Measurements from ENCODE around the gene WDR7. TPM values are rescaled to one million over a fixed set of nuclear protein-coding genes. Genes with fewer than 3 reads are reported as not detected.

WDR7 gene
- total RNA-seq, 6 donors from 2014 or later = 17.8 to 58.7 (median 26.7) TPM

DNA sequence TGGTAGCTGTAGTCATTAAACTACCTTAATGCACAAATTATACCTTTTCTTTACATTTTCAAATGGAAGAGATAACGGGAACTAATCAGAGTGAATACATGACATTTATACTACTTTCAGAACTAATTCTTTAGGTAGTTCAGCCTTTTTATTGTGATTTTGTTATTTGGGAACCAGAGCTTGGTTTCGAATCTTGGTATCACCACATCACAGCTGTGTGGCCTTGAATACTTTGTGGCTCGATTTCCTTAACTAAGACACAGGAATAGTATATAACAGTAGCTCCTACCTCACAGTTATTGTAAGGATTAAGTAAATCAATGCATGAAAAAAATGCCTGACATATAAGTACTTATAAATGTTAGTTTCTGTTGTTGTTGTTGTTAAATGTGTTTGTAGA lies 240.0 kb downstream of the WDR7 start:
- Histone ChIP-seq H3K9me3 (no peaks in the 10 kb centered on the region), H3K4me1 (no peaks in the 10 kb centered on the region), H3K27me3 (no peaks in the 10 kb centered on the region), H3K4me3 (no peak overlapping the region), H3K27ac (no peak overlapping the region), H3K36me3 (no peaks in the 10 kb centered on the region)
- WGBS, 2 donors = 94 to 98% methylated on average over 3 of the region's 3 CpGs
- no peak for DNase-seq
- TF ChIP-seq EP300 (IDR thresholded peaks at IDR 0.05) (no peak), CTCF (IDR thresholded peaks at IDR 0.05) (no peak), POLR2AphosphoS5 (IDR thresholded peaks at IDR 0.05) (no peak), POLR2A (IDR thresholded peaks at IDR 0.05) (no peak)
- no peak for ATAC-seq (ENCODE audit: low FRiP score in 2 of 2)

DNA sequence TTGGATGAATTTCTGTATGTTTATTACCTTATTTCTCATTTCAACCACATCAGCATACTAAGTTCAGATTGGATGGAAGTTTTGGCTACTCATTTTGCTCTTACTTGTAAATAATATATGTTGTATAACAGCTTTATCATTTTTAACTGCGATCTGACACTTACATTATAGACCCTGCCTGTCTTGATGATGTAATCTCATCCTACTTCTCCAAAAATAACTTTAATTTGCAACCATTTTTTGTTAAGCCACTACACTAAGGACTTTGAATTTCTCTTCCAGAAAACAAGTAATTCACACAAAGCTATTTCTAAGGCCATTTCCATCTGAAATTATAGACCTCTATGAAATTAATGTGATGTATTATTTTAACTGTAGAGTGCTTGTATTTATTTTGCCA lies 240.7 kb downstream of the WDR7 start:
- DNase-seq = no peak
- no peaks in the 10 kb centered on the region for H3K27me3 ChIP-seq
- H3K36me3 ChIP-seq = no peaks in the 10 kb centered on the region
- H3K4me1 ChIP-seq = no peaks in the 10 kb centered on the region
- H3K4me3 ChIP-seq = no peak overlapping the region
- no peak overlapping the region for H3K27ac ChIP-seq
- ATAC-seq (ENCODE audit: low FRiP score in 2 of 2) = no peak
- 90% methylated on average over 1 of the region's 1 CpG for WGBS, 2 donors
- H3K9me3 ChIP-seq = no peaks in the 10 kb centered on the region
- no peak for TF ChIP-seq CTCF (IDR thresholded peaks at IDR 0.05)
- no peak for TF ChIP-seq POLR2AphosphoS5 (IDR thresholded peaks at IDR 0.05)
- no peak for TF ChIP-seq EP300 (IDR thresholded peaks at IDR 0.05)
- TF ChIP-seq POLR2A (IDR thresholded peaks at IDR 0.05) = no peak

DNA sequence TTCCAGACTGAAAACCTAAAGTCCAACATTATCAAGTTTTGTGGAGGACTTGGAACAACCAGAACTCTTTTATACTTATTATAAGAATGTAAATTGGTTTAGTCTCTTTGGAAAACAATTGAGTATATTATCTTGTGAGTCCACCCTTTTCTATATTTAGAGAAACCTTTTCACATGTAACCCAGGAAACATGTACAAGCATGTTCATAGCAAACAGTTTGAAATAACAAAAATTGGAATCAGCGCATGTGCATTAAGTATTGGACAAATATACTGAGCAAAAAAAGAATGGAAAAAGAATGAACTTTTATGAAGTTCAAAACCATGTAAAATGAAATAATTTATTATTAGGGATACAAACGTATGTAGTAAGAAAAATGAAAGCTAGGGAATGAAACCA lies 246.0 kb downstream of the WDR7 start:
- Histone ChIP-seq H3K9me3 (no peaks in the 10 kb centered on the region), H3K4me1 (no peaks in the 10 kb centered on the region), H3K27me3 (no peaks in the 10 kb centered on the region), H3K27ac (no peak overlapping the region), H3K4me3 (no peak overlapping the region), H3K36me3 (no peaks in the 10 kb centered on the region)
- DNase-seq = no peak
- TF ChIP-seq POLR2A (IDR thresholded peaks at IDR 0.05) = no peak
- no peak for TF ChIP-seq CTCF (IDR thresholded peaks at IDR 0.05)
- no peak for TF ChIP-seq EP300 (IDR thresholded peaks at IDR 0.05)
- no peak for TF ChIP-seq POLR2AphosphoS5 (IDR thresholded peaks at IDR 0.05)
- ATAC-seq (ENCODE audit: low FRiP score in 2 of 2) = no peak
- 48 to 49% methylated on average over 2 of the region's 2 CpGs for WGBS, 2 donors

DNA sequence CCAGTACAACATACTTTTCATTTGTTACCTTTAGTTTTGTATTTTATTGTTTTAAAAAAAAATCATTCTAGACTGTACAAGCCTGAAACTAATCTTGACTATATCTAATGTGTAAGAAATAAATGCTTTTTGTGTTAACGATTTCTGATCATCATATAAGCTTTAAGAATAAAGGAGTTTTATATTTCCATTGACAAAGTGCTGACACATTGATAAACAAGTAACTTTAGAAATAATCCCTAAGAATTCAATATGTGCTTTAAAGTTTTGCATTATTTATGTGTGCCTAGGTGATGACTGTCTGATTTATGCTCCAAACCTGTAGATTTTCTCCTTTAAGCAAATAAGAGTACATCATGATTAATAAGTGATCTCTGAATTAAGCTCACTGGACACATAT lies 248.5 kb downstream of the WDR7 start:
- H3K4me3 ChIP-seq = no peak overlapping the region
- WGBS, 2 donors = 96 to 97% methylated on average over 1 of the region's 1 CpG
- no peaks in the 10 kb centered on the region for H3K9me3 ChIP-seq
- no peaks in the 10 kb centered on the region for H3K4me1 ChIP-seq
- H3K27me3 ChIP-seq = no peaks in the 10 kb centered on the region
- no peak for ATAC-seq (ENCODE audit: low FRiP score in 2 of 2)
- no peak for DNase-seq
- TF ChIP-seq CTCF (IDR thresholded peaks at IDR 0.05) (no peak), POLR2A (IDR thresholded peaks at IDR 0.05) (no peak)
- no peak overlapping the region for H3K27ac ChIP-seq
- no peaks in the 10 kb centered on the region for H3K36me3 ChIP-seq

DNA sequence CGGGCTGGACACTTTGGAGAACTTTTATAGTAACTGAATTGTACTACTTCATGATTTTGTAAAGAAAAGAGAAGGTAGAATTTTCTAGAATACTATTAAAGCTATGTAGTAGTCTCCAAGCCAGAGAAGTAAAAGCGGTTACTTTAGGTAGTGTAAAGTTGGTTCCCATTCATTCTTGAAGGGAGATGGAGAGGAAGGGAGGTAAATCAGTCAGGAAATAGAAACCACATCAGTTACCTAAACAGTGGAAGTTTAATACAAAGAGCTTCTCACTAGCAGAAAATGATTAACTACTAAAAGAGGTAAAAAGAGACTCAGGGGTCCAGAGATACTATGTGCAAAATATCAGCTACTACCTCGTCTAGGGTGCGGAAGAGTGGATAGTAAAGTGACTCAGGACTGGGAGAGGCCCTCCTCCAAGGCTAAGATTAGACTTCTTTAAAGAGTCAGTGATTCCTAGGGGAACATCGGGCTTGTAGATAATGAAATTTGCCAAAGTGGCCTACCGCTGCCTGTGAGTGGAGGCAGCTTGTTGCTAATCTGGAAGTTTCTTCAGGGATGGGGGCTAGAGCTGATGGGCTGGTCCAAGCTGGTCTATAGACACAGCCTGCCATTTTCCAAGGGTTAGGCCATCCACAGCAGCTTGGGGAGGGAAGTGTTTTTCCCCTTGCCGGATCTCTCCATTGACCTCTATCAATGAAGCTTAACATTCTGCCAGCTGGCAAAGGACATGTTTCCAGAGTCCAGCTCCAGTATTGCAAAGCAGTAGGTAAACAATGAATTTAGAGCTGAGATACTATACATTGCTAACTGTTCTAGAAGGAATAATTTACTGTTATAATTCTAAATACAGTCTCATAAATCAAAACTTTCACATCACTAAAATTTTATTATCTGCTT lies 249.3 kb downstream of the WDR7 start:
- no peak for ATAC-seq (ENCODE audit: low FRiP score in 2 of 2)
- no peaks in the 10 kb centered on the region for H3K4me1 ChIP-seq
- 83% methylated on average over 7 of the region's 7 CpGs for WGBS, 2 donors
- no peaks in the 10 kb centered on the region for H3K9me3 ChIP-seq
- DNase-seq = no peak
- TF ChIP-seq EP300 (IDR thresholded peaks at IDR 0.05) (no peak), CTCF (IDR thresholded peaks at IDR 0.05) (no peak), POLR2AphosphoS5 (IDR thresholded peaks at IDR 0.05) (no peak), POLR2A (IDR thresholded peaks at IDR 0.05) (no peak)
- H3K4me3 ChIP-seq = no peak overlapping the region
- H3K27ac ChIP-seq = no peak overlapping the region
- H3K36me3 ChIP-seq = no peaks in the 10 kb centered on the region
- H3K27me3 ChIP-seq = no peaks in the 10 kb centered on the region
